GM12878 (cell line): ENCODE measurements around the gene TACC3. TPM values are rescaled to one million over a fixed set of nuclear protein-coding genes. Genes with fewer than 3 reads are reported as not detected.

ENCODE experiments used
- ATAC-seq: fragments of 200-7000 bp; cut with Tn5 transposase; 3 replicates; pipeline ENCODE4 v1.9.1; 2020; ENCODE audit warnings: mild to moderate bottlenecking, moderate library complexity
- Bru-seq: library from RNA; stranded (reverse); fragments of 400-500 nt; gene quantifications from one replicate; lab custom pipeline; 2021; lab: Mats Ljungman, UMichigan
- BruChase-seq, 2 experiments: library from RNA; stranded (reverse); fragments of 400-500 nt; gene quantifications; one replicate each; lab custom pipeline; 2021; lab: Mats Ljungman, UMichigan
- BruUV-seq: library from RNA; stranded (reverse); fragments of 400-500 nt; replicated peaks from 2 replicates; lab custom pipeline; 2021; lab: Mats Ljungman, UMichigan
- CTCF ChIA-PET: fragments of 300-600 bp; sonication (Branson Sonifier 250); formaldehyde crosslinking; extraction: SDS; loops from one replicate; lab custom pipeline; 2021; ENCODE audit warnings: inconsistent platforms; lab: Yijun Ruan, JAX
- POLR2A ChIA-PET: fragments of 350-600 bp; formaldehyde crosslinking; extraction: SDS; loops from one replicate; lab custom pipeline; 2021; ENCODE audit warnings: inconsistent platforms; lab: Charles Lee
- RAD21 ChIA-PET: fragments of 300-600 bp; sonication (Branson Sonifier 250); formaldehyde crosslinking; loops from one replicate; lab custom pipeline; 2023; ENCODE audit warnings: antibody characterized with exemption; ENCODE audit not compliant: unreplicated experiment; lab: Charles Lee
- SMC1A ChIA-PET: fragments of 300-600 bp; sonication (Branson Sonifier 250); formaldehyde crosslinking; loops from one replicate; lab custom pipeline; 2023; ENCODE audit not compliant: unreplicated experiment, uncharacterized antibody; lab: Charles Lee
- DNase-seq: peaks from one replicate; pipeline ENCODE4 v3.0.0-alpha.2; 2011; ENCODE audit warnings: low read depth, low spot score
- FAIRE-seq: peaks from 3 replicates; lab custom pipeline; 2011; peaks lifted over from hg19 to GRCh38; lab: Jason Lieb, UNC
- H2AFZ ChIP-seq: 2 replicates; pipeline ENCODE4 v1.6.0; 2011; ENCODE audit warnings: low read depth, low read length, control low read depth; ENCODE audit not compliant: control insufficient read depth
- H3K27ac ChIP-seq: 2 replicates; pipeline ENCODE4 v1.5.1; 2011; ENCODE audit warnings: control low read depth; ENCODE audit not compliant: control insufficient read depth, insufficient read depth
- H3K27me3 ChIP-seq, 2 experiments: replicated peaks in 1 of 2; 2 replicates each; pipeline versions ENCODE4 v1.6.0 to v1.6.1; 2011; ENCODE audit warnings: low read length in 1 of 2; ENCODE audit not compliant: control insufficient read depth in 2 of 2, insufficient read depth in 2 of 2
- H3K36me3 ChIP-seq, 2 experiments: 2 replicates each; pipeline ENCODE4 v1.5.1; 2011; ENCODE audit warnings: low read length in 1 of 2; ENCODE audit not compliant: control insufficient read depth in 2 of 2, insufficient read depth in 2 of 2
- H3K4me1 ChIP-seq: 2 replicates; pipeline ENCODE4 v1.6.1; 2011; ENCODE audit warnings: mild to moderate bottlenecking, low read length, moderate library complexity, mixed read lengths; ENCODE audit not compliant: control insufficient read depth, insufficient read depth
- H3K4me2 ChIP-seq: 2 replicates; pipeline ENCODE4 v1.6.0; 2011; ENCODE audit warnings: control low read depth; ENCODE audit not compliant: control insufficient read depth, insufficient read depth
- H3K4me3 ChIP-seq: fragments of 200-600 bp; sonication (generic); 2 replicates; pipeline ENCODE4 v1.5.1; 2016
- H3K79me2 ChIP-seq: 2 replicates; pipeline ENCODE4 v1.6.0; 2011; ENCODE audit warnings: low read length; ENCODE audit not compliant: control insufficient read depth, insufficient read depth
- H3K9ac ChIP-seq: 2 replicates; pipeline ENCODE4 v1.8.0; 2011; ENCODE audit warnings: low read length, control low read depth, mixed read lengths; ENCODE audit not compliant: control insufficient read depth, insufficient read depth
- H3K9me3 ChIP-seq: replicated peaks from 3 replicates; pipeline ENCODE4 v1.5.1; 2011; ENCODE audit warnings: mild to moderate bottlenecking, low read length; ENCODE audit not compliant: control insufficient read depth, insufficient read depth
- H4K20me1 ChIP-seq: 2 replicates; pipeline ENCODE4 v1.6.0; 2011; ENCODE audit not compliant: control insufficient read depth, insufficient read depth
- CHD2 ChIP-seq: IDR thresholded peaks from 2 replicates; pipeline ENCODE4 v1.6.1; 2011; ENCODE audit warnings: low read depth, low read length, improper control_type of control experiment, borderline replicate concordance
- EP300 ChIP-seq, 2 experiments: fragments of 150-350 bp in 1 of 2; IDR thresholded peaks; 2 replicates each; pipeline ENCODE4 v1.6.1; 2011 to 2012; ENCODE audit warnings: low read depth in 2 of 2, low read length in 2 of 2, borderline replicate concordance in 1 of 2, improper control_type of control experiment in 1 of 2, inconsistent platforms in 1 of 2; ENCODE audit not compliant: control insufficient read depth in 1 of 2
- HCFC1 ChIP-seq: fragments of 150-350 bp; IDR thresholded peaks from 2 replicates; pipeline ENCODE4 v1.6.1; 2014; ENCODE audit warnings: low read length
- IKZF1 ChIP-seq: fragments of 450-650 bp; conservative IDR thresholded peaks from 2 replicates; pipeline ENCODE4 v1.6.1; 2017; ENCODE audit warnings: antibody characterized with exemption, mild to moderate bottlenecking
- IKZF2 ChIP-seq, 2 experiments: fragments of 450-650 bp; IDR thresholded peaks; 2 replicates each; pipeline ENCODE4 v1.6.1; 2017; ENCODE audit warnings: mild to moderate bottlenecking in 2 of 2, moderate library complexity in 2 of 2
- KLF5 ChIP-seq: fragments of 450-650 bp; IDR thresholded peaks from 2 replicates; pipeline ENCODE4 v1.6.1; 2014; ENCODE audit warnings: mild to moderate bottlenecking; ENCODE audit not compliant: partially characterized antibody
- MLLT1 ChIP-seq: fragments of 450-650 bp; IDR thresholded peaks from 2 replicates; pipeline ENCODE4 v1.6.1; 2016; ENCODE audit warnings: mild to moderate bottlenecking
- NBN ChIP-seq: fragments of 450-650 bp; IDR thresholded peaks from 2 replicates; pipeline ENCODE4 v1.6.1; 2016
- NFIC ChIP-seq: IDR thresholded peaks from 2 replicates; pipeline ENCODE4 v1.6.1; 2012; ENCODE audit warnings: low read depth, mild to moderate bottlenecking, inconsistent platforms, low read length, moderate library complexity
- NKRF ChIP-seq: fragments of 450-650 bp; conservative IDR thresholded peaks from 2 replicates; pipeline ENCODE4 v1.6.1; 2017; ENCODE audit warnings: mild to moderate bottlenecking, moderate library complexity
- SMARCA5 ChIP-seq: fragments of 450-650 bp; IDR thresholded peaks from 2 replicates; pipeline ENCODE4 v1.6.1; 2017; ENCODE audit warnings: mild to moderate bottlenecking
- SMC3 ChIP-seq: IDR thresholded peaks from 2 replicates; pipeline ENCODE4 v1.6.1; 2011; ENCODE audit warnings: low read length, improper control_type of control experiment, borderline replicate concordance
- SREBF2 ChIP-seq: IDR thresholded peaks from 2 replicates; pipeline ENCODE4 v1.6.1; 2012; ENCODE audit warnings: mild to moderate bottlenecking, low read length
- SUZ12 ChIP-seq: fragments of 200-600 bp; sonication (generic); IDR thresholded peaks from one replicate; pipeline ENCODE4 v1.6.1; 2018; ENCODE audit warnings: antibody characterized with exemption, mild to moderate bottlenecking; ENCODE audit not compliant: unreplicated experiment
- ZNF24 ChIP-seq: fragments of 450-650 bp; IDR thresholded peaks from 2 replicates; pipeline ENCODE4 v1.6.1; 2017; ENCODE audit warnings: antibody characterized with exemption, mild to moderate bottlenecking
- WGBS: methylation state at CpG from one replicate; pipeline ENCODE4 v1.1.6; 2016; ENCODE audit warnings: low lambda C conversion rate; ENCODE audit not compliant: insufficient replicate concordance, insufficient coverage; ENCODE audit errors: missing lambda C conversion rate; 5-methylcytosine and 5-hydroxymethylcytosine counted together
- in situ Hi-C: fragments of 300-500 bp; cut with MboI; formaldehyde crosslinking; loops from 9 replicates; pipeline ENCODE4 v1.14.3; 2018; ENCODE audit warnings: mixed read lengths
- intact Hi-C: fragments of 100-400 bp; cut with micrococcal nuclease; formaldehyde crosslinking; loops from one replicate; pipeline ENCODE4 v1.14.2; 2022; ENCODE audit not compliant: unreplicated experiment
- long read RNA-seq, 2 experiments: library from polyadenylated mRNA; unstranded; transcript quantifications; one replicate each; pipeline ENCODE4 v2.0.0, GENCODE V29; 2019 to 2020
- polyA minus RNA-seq, 3 experiments: library from RNA; depleted of rRNA, polyadenylated mRNA; stranded (reverse); fragments of >200 nt; gene quantifications; 2 replicates each; pipeline ENCODE4 v1.2.3, GENCODE V29; 2011
- polyA plus RNA-seq, 11 experiments: library from polyadenylated mRNA; depleted of rRNA in 4 of 11; unstranded in 6 of 11; stranded (reverse) in 5 of 11; fragments of >200 nt; fragmentation: Nextera tagmentation in 4 of 11; fragmentation: Illumina TruSeq in 1 of 11; extraction: Ambion mirVana in 4 of 11; extraction: Trizol in 1 of 11; gene quantifications; 1 replicate in 1 of 11; 2 replicates in 10 of 11; pipeline versions ENCODE4 v1.2.1 to v1.2.3, GENCODE V29; 2011 to 2016; ENCODE audit warnings: inconsistent platforms in 2 of 11, missing spikeins in 2 of 11, low read depth in 1 of 11
- total RNA-seq, 4 experiments: library from RNA; depleted of rRNA in 3 of 4; stranded (reverse); fragments of >200 nt in 3 of 4; fragmentation: Illumina TruSeq in 1 of 4; extraction: Trizol in 1 of 4; gene quantifications; 2 replicates each; pipeline versions ENCODE4 v1.2.1 to v1.2.3, GENCODE V29; 2013 to 2021

TACC3 gene
- 45.6 and 47.9 TPM in 2 replicates for total RNA-seq (2013; cell fraction: nucleolus; rRNA removed)
- total RNA-seq (2014; rRNA removed) (48.1 and 66.7 TPM in 2 replicates), total RNA-seq (2014; rRNA removed; fragmentation: Illumina TruSeq; extraction: Trizol) (44.5 and 48.6 TPM in 2 replicates), total RNA-seq (2021) (120 and 121 TPM in 2 replicates), polyA plus RNA-seq (2011; rRNA removed) (29.0 and 39.7 TPM in 2 replicates), polyA plus RNA-seq (2014; fragmentation: Illumina TruSeq; extraction: Trizol) (77.1 and 99.7 TPM in 2 replicates), polyA plus RNA-seq (2014; fragmentation: Nextera tagmentation; extraction: Ambion mirVana) (1 to 10 TPM; 2.8 to 8.1 TPM), polyA plus RNA-seq (2014; rRNA removed) (79.9 and 99.2 TPM in 2 replicates), polyA plus RNA-seq (2016; fragmentation: Nextera tagmentation; extraction: Ambion mirVana) (100 to 1,000 TPM; 103 to 115 TPM), polyA minus RNA-seq (2011; rRNA and poly(A)+ RNA removed) (10.1 and 26.4 TPM in 2 replicates), Bru-seq, nascent RNA (percentile 71 among the genes with signal in this experiment), BruChase-seq, experiment 1, labeled RNA remaining after a 6-hour chase (percentile 86 among the genes with signal in this experiment), BruChase-seq, experiment 2, labeled RNA remaining after a 2-hour chase (percentile 81 among the genes with signal in this experiment)
- polyA plus RNA-seq (2011; ENCODE audit: low read depth): 26.4 TPM
- polyA plus RNA-seq (2011; cell fraction: cytosol; rRNA removed): 48.5 and 50.4 TPM in 2 replicates
- 145 and 206 TPM in 2 replicates for polyA plus RNA-seq (2011; cell fraction: nucleus; rRNA removed)
- polyA plus RNA-seq (2012): 58.5 and 64.0 TPM in 2 replicates
- 17.0 and 25.1 TPM in 2 replicates for polyA minus RNA-seq (2011; cell fraction: cytosol; rRNA and poly(A)+ RNA removed)
- polyA minus RNA-seq (2011; cell fraction: nucleus; rRNA and poly(A)+ RNA removed): 17.8 and 34.8 TPM in 2 replicates
- long read RNA-seq, experiment 1, transcript TACC3-201 (16 exons, 2,781 nt): major isoform, 60 of 83 reads
- long read RNA-seq, experiment 1, partial matches to known transcripts: 14 of 83 reads
- long read RNA-seq, experiment 1, other reads (novel, unspliced or antisense): 9 of 83 reads
- long read RNA-seq, experiment 2, transcript TACC3-201 (16 exons, 2,781 nt): major isoform, 29 of 64 reads
- long read RNA-seq, experiment 2, partial matches to known transcripts: 26 of 64 reads
- long read RNA-seq, experiment 2, other reads (novel, unspliced or antisense): 9 of 64 reads

GRCh38 chr4:1721003-1721665 lies at the start of gene TACC3, which contains the start of gene TMEM129:
Gene TACC3, plus strand, starts transcription at chr4:1721521. Its CDS starts 1,901 bp downstream, at chr4:1723422.
Gene TMEM129, minus strand, starts transcription at chr4:1721323. Its CDS starts 486 bp downstream, at chr4:1720837.
- Histone ChIP-seq H3K36me3 (peaks cover 11 to 18% of the 10 kb centered on the region in 2 experiments; a peak in 3 of 4 replicates), H3K4me1 (peaks cover 30% of the 10 kb centered on the region), H3K27me3 (no peaks in the 10 kb centered on the region), H4K20me1 (peaks cover 4% of the 10 kb centered on the region), H3K4me3 (peak within 1 kb of the TSS; percentile 94), H3K79me2 (peaks cover 66% of the 10 kb centered on the region), H3K9ac (peak within 1 kb of the TSS; percentile 91), H3K9me3 (no peaks in the 10 kb centered on the region), H2AFZ (peak within 1 kb of the TSS; percentile 87), H3K4me2 (peak within 1 kb of the TSS; percentile 99), H3K27ac (peak within 1 kb of the TSS; percentile 81)
- under 1% methylated on average over 38 of the region's 83 CpGs for WGBS
- in situ Hi-C loops: no loop called here
- ChIA-PET RAD21 (interaction anchor here (0.8 to 3.3 kb wide), 3 partner anchors 11 to 28 kb away, joined by 3 to 32 read pairs (median 3); no protein-coding TSS in a partner anchor), CTCF (interaction anchor here (0.6 to 15.5 kb wide), 3 partner anchors 27 to 178 kb away, joined by 3 to 317 read pairs (median 3); no protein-coding TSS in a partner anchor), SMC1A (interaction anchor here (0.7 to 11.0 kb wide), 4 partner anchors 9 to 28 kb away, joined by 3 to 132 read pairs (median 18); partner anchors contain the start of gene SLBP), POLR2A (interaction anchor here (0.7 to 3.8 kb wide), 9 partner anchors 8 to 133 kb away, joined by 3 to 34 read pairs (median 4); partner anchors contain the start of gene SLBP)
- no TSS peak for BruUV-seq
- DNase-seq: peak; percentile 77
- intact Hi-C loops: loop anchor here (1.0 kb wide), 1 partner anchor 9 kb away; the partner anchor contains the start of gene SLBP
- peak; percentile 84 for FAIRE-seq
- ATAC-seq: peak; percentile 86
- no peak for TF ChIP-seq EP300 (IDR thresholded peaks at IDR 0.05; ENCODE audit: borderline replicate concordance in 1 of 2, control insufficient read depth in 1 of 2, low read depth in 2 of 2, low read length in 2 of 2)
- peak; percentile 88 for TF ChIP-seq IKZF1
- TF ChIP-seq SMARCA5: no peak
- TF ChIP-seq SUZ12: no peak
- no peak for TF ChIP-seq IKZF2 (IDR thresholded peaks at IDR 0.05)
- TF ChIP-seq ZNF24: no peak
- no peak for TF ChIP-seq KLF5
- peak; percentile 99 for TF ChIP-seq NKRF
- TF ChIP-seq HCFC1: peak; percentile 82
- TF ChIP-seq NBN: 0 out of 2 replicates have a peak, but pooled peaks have one; percentile 34
- no peak for TF ChIP-seq NFIC
- TF ChIP-seq MLLT1: no peak
- 0 out of 2 replicates have a peak, but pooled peaks have one; percentile 39 for TF ChIP-seq SREBF2
- TF ChIP-seq SMC3: no peak
- TF ChIP-seq CHD2: peak; percentile 59; the same call in 1 of the 2 replicates
